Ishikawa (cell line): ENCODE data around the gene SATB2.

ENCODE experiments used
- EP300 ChIP-seq: IDR thresholded peaks from 2 replicates; pipeline ENCODE4 v1.6.1; 2012; ENCODE audit warnings: borderline replicate concordance
- FOXM1 ChIP-seq: IDR thresholded peaks from 2 replicates; pipeline ENCODE4 v1.6.1; 2012; ENCODE audit warnings: low read depth, borderline replicate concordance
- RAD21 ChIP-seq: IDR thresholded peaks from 2 replicates; pipeline ENCODE4 v1.6.1; 2012; ENCODE audit warnings: low read depth
- TEAD4 ChIP-seq: IDR thresholded peaks from 2 replicates; pipeline ENCODE4 v1.6.1; 2012

DNA sequence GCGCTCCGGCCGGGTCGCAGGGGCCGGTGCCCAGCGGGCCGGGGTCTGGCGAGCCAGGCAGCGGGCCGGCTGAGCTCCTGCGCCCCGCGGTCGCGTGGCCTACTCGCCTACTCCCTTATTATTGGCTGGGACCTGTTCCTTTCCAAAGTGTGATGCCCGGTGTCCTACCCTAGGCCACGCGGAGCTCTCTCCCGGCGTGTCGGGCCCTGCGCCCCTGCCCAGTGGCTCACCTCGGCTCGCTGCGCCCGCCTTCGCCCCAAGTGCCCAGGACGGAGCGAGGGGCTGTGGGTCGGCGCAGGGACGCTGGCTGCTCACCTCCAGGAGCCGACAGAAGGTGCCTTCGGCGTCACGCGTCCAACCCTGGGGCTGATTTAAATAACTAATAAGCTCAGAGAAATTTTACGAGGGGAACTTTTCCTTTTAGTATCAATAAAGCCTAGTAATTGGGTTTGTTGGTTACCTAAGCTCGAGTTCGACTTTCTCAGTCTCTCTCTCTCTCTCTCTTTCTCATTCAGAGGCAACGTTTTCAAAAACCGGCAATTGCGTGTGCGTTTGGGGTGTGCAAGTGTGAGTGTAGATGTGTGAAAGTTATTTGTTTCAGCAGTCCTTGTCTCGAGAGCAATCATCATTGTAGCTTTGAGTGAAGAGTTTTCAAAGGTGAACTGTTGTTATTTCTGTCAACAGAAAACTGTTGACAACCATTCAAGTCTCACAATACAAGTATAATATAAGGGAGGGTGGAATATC is 7.0 kb upstream of the SATB2 start:
- no peak for TF ChIP-seq TEAD4
- no peak for TF ChIP-seq FOXM1
- TF ChIP-seq RAD21: no peak
- TF ChIP-seq EP300: no peak
